Natural killer cell (primary cell): ENCODE data around the gene PHB1. TPM values are rescaled to one million over a fixed set of nuclear protein-coding genes. Genes with fewer than 3 reads are reported as not detected.

Source experiments
- ATAC-seq, 3 donors: fragments of 150-1000 bp in 2 of 3; fragments of 200-7000 bp in 1 of 3; cut with Tn5 transposase; 1 replicate in 1 of 3; 2 replicates in 2 of 3; pipeline ENCODE4 v1.10.0; 2021; ENCODE audit warnings: mild to moderate bottlenecking in 2 of 3, moderate library complexity in 2 of 3
- DNase-seq, 2 donors: peaks; one replicate each; pipeline versions ENCODE4 v3.0.0 to v3.0.0-alpha.2; 2013 to 2021; ENCODE audit warnings: mixed read lengths in 1 of 2
- H3K27ac ChIP-seq: one replicate; pipeline ENCODE4 v1.5.1; 2013; ENCODE audit warnings: mild to moderate bottlenecking, low read length
- H3K27me3 ChIP-seq: one replicate; pipeline ENCODE4 v1.6.1; 2013; ENCODE audit warnings: low read length; ENCODE audit not compliant: control insufficient read depth, insufficient read depth
- H3K36me3 ChIP-seq: one replicate; pipeline ENCODE4 v1.6.1; 2013; ENCODE audit warnings: low read length; ENCODE audit not compliant: control insufficient read depth, insufficient read depth
- H3K4me1 ChIP-seq: one replicate; pipeline ENCODE4 v1.6.1; 2013; ENCODE audit warnings: low read length; ENCODE audit not compliant: control insufficient read depth, insufficient read depth
- H3K4me3 ChIP-seq: one replicate; pipeline ENCODE4 v1.5.1; 2013; ENCODE audit warnings: low read length
- H3K9me3 ChIP-seq: one replicate; pipeline ENCODE4 v1.6.1; 2013; ENCODE audit warnings: low read length; ENCODE audit not compliant: control insufficient read depth, insufficient read depth
- H3K27ac Mint-ChIP-seq, 2 donors: one replicate each; pipeline ENCODE4 v1.8.0; 2022; ENCODE audit warnings: mild to moderate bottlenecking in 2 of 2, mixed read lengths in 2 of 2, moderate library complexity in 1 of 2
- H3K27me3 Mint-ChIP-seq, 2 donors: one replicate each; pipeline ENCODE4 v1.8.0; 2022; ENCODE audit warnings: low read depth in 2 of 2, mixed read lengths in 2 of 2
- H3K36me3 Mint-ChIP-seq: one replicate; pipeline ENCODE4 v1.8.0; 2022; ENCODE audit warnings: mixed read lengths
- H3K4me1 Mint-ChIP-seq, 2 donors: one replicate each; pipeline ENCODE4 v1.8.0; 2022; ENCODE audit warnings: mixed read lengths in 2 of 2
- H3K4me3 Mint-ChIP-seq: one replicate; pipeline ENCODE4 v1.8.0; 2022; ENCODE audit warnings: mild to moderate bottlenecking, moderate library complexity, mixed read lengths
- H3K9me3 Mint-ChIP-seq, 2 donors: one replicate each; pipeline ENCODE4 v1.8.0; 2022; ENCODE audit warnings: mixed read lengths in 2 of 2
- WGBS: methylation state at CpG from one replicate; pipeline ENCODE4 v1.1.7; 2013; ENCODE audit warnings: missing lambda C conversion rate; ENCODE audit not compliant: insufficient coverage; 5-methylcytosine and 5-hydroxymethylcytosine counted together
- intact Hi-C: fragments of 100-400 bp; cut with micrococcal nuclease; formaldehyde crosslinking; loops from one replicate; pipeline ENCODE4 v1.14.2; 2022
- total RNA-seq, 4 donors: library from RNA; stranded (reverse); fragments of 120-200 nt in 1 of 4; gene quantifications; one replicate each; pipeline versions ENCODE4 v1.2.3 to v1.2.4, GENCODE V29; 2013 to 2022
- TF ChIP-seq, protein P1 (sequence below): fragments of 200-600 bp; IDR thresholded peaks from one replicate; pipeline ENCODE4 v1.8.0; 2022; ENCODE audit warnings: antibody characterized with exemption

Gene PHB1
- total RNA-seq, 3 donors from 2014 or later (not counting 1 experiment from before 2014, with no cell fraction given), result 49.6 to 66.2 (median 60.3) TPM

DNA sequence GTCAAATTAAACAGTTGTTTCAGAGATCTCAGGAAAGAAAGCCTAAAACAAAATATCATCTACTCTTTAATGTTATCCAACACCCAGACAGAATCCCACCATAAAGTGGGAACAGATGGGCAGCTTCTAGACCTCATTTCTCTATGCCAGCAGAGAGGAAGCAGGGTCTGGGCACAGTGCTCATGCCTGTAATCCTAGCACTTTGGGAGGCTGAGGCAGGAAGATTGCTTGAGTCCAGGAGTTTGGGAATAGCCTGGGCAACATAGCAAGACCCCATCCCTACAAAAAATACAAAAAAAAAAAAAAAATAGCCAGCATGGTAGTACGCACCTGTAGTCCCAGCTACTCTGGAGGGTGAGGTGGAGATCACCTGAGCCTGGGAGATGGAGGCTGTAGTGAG is 39.1 kb downstream of the PHB1 start:
- Mint-ChIP-seq H3K9me3 (no peaks in the 10 kb centered on the region), H3K27me3 (no peaks in the 10 kb centered on the region), H3K4me3 (no peak overlapping the region), H3K36me3 (no peaks in the 10 kb centered on the region), H3K27ac (no peak overlapping the region), H3K4me1 (no peaks in the 10 kb centered on the region)
- Histone ChIP-seq H3K4me3 (no peak overlapping the region), H3K27me3 (no peaks in the 10 kb centered on the region), H3K4me1 (no peaks in the 10 kb centered on the region), H3K9me3 (no peaks in the 10 kb centered on the region), H3K36me3 (no peaks in the 10 kb centered on the region), H3K27ac (no peak overlapping the region)
- TF ChIP-seq, protein P1, sequence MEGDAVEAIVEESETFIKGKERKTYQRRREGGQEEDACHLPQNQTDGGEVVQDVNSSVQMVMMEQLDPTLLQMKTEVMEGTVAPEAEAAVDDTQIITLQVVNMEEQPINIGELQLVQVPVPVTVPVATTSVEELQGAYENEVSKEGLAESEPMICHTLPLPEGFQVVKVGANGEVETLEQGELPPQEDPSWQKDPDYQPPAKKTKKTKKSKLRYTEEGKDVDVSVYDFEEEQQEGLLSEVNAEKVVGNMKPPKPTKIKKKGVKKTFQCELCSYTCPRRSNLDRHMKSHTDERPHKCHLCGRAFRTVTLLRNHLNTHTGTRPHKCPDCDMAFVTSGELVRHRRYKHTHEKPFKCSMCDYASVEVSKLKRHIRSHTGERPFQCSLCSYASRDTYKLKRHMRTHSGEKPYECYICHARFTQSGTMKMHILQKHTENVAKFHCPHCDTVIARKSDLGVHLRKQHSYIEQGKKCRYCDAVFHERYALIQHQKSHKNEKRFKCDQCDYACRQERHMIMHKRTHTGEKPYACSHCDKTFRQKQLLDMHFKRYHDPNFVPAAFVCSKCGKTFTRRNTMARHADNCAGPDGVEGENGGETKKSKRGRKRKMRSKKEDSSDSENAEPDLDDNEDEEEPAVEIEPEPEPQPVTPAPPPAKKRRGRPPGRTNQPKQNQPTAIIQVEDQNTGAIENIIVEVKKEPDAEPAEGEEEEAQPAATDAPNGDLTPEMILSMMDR, result no peak
- WGBS, result 100% methylated on average over 1 of the region's 1 CpG
- ATAC-seq, result no peak
- no peak for DNase-seq
- intact Hi-C loops, result no loop called here

DNA sequence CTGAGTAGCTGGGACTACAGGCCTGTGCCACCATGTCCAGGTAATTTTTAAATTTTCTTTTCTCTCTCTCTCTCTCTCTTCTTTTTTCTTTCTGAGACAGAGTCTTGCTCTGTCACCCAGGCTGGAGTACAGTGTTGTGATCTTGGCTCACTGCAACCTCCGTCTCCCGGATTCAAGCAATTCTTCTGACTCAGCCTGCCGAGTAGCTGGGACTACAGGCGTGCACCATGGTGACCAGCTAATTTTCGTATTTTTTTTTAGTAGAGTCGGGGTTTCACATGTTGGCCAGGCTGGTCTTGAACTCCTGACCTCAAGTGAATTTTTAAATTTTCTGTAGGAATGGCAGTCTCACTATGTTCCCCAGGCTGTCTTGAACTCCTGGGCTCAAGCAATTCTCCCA is 41.6 kb downstream of the PHB1 start:
- intact Hi-C loops, result no loop called here

DNA sequence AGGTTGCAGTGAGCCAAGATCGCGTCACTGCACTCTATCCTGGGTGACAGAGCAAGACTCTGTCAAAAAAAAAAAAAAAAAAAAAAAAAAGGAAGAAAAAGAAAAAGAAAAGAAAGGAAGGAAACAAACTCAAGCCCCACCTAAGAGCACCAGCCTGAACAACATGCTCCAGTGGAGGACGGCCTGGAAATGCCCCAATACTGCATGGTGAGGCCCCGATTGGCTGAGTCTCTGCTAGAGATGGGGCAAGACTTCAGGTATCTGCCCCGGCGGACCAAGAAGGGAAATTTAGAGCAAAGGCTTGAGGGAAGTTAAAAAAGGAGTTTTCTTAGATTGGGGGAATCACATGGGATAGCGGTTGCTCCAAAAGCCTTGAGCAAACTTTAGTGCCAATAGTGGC is 42.3 kb downstream of the PHB1 start:
- TF ChIP-seq, protein P1, result no peak
- no peak overlapping the region for H3K4me3 ChIP-seq
- Mint-ChIP-seq H3K27me3 (no peaks in the 10 kb centered on the region), H3K4me3 (no peak overlapping the region), H3K9me3 (no peaks in the 10 kb centered on the region), H3K4me1 (no peaks in the 10 kb centered on the region), H3K36me3 (no peaks in the 10 kb centered on the region), H3K27ac (no peak overlapping the region)
- no peaks in the 10 kb centered on the region for H3K27me3 ChIP-seq
- no peaks in the 10 kb centered on the region for H3K9me3 ChIP-seq
- ATAC-seq, result no peak
- H3K27ac ChIP-seq, result no peak overlapping the region
- no peaks in the 10 kb centered on the region for H3K36me3 ChIP-seq
- peaks cover 4% of the 10 kb centered on the region for H3K4me1 ChIP-seq
- intact Hi-C loops, result no loop called here
- 67% methylated on average over 7 of the region's 7 CpGs for WGBS
- no peak for DNase-seq

More for the DNA sequence above, 41.6 kb downstream of the PHB1 start:
- DNase-seq, result no peak
- TF ChIP-seq, protein P1, result no peak
- no peak overlapping the region for H3K27ac ChIP-seq
- no peak overlapping the region for H3K4me3 ChIP-seq
- H3K4me1 ChIP-seq, result peaks cover 4% of the 10 kb centered on the region
- Mint-ChIP-seq H3K27ac (no peak overlapping the region), H3K36me3 (no peaks in the 10 kb centered on the region), H3K4me3 (no peak overlapping the region), H3K27me3 (no peaks in the 10 kb centered on the region), H3K9me3 (no peaks in the 10 kb centered on the region), H3K4me1 (no peaks in the 10 kb centered on the region)
- H3K9me3 ChIP-seq, result no peaks in the 10 kb centered on the region
- H3K36me3 ChIP-seq, result no peaks in the 10 kb centered on the region
- WGBS, result 87% methylated on average over 6 of the region's 6 CpGs
- ATAC-seq, result no peak
- no peaks in the 10 kb centered on the region for H3K27me3 ChIP-seq
